ENCODE data around the gene NECTIN1.

The NECTIN1 gene

DNA sequence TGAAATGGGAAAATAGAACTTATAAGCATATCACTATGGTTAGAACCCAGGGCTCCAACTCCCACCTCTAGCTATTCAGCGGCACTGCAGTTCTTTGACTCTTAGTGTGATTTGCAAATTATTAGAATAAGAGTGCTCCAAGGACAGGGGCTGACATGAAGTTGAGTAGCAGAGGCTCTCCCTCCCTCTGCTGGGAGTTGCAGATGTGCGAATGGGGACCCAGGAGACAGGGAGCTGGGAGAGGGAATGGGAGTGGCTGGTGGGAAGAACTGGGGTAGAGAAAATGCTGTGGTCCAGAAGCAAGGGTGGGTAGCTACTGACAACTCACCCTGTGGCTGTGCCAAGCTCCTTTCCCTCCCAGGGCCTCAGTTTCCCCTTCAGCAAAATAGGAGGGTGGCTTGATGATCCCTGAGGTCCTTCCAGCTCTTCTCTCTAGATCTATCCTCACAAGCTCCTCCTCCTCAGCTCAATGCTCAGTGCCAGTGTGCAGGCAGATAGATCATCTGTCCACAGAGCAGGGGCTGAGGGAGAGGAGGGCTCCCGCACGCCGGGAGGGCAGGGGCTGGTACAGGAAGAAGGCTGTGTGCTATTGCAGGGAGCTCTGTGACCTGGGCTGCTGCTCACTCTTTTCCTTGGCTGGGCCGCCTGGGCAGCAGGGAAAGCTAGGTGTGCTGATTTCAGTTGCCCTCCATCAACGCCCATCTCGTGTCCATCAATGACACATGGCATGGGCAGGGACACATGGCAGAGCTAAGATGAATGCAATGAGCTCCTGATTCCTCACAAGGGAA lies 99.0 kb downstream of the NECTIN1 start:
- H3K4me3 ChIP-seq (replicated peaks in 1 of 2; ENCODE audit: low read depth in 2 of 2, low read length in 2 of 2) = no peak overlapping the region
- TF ChIP-seq, protein P1, sequence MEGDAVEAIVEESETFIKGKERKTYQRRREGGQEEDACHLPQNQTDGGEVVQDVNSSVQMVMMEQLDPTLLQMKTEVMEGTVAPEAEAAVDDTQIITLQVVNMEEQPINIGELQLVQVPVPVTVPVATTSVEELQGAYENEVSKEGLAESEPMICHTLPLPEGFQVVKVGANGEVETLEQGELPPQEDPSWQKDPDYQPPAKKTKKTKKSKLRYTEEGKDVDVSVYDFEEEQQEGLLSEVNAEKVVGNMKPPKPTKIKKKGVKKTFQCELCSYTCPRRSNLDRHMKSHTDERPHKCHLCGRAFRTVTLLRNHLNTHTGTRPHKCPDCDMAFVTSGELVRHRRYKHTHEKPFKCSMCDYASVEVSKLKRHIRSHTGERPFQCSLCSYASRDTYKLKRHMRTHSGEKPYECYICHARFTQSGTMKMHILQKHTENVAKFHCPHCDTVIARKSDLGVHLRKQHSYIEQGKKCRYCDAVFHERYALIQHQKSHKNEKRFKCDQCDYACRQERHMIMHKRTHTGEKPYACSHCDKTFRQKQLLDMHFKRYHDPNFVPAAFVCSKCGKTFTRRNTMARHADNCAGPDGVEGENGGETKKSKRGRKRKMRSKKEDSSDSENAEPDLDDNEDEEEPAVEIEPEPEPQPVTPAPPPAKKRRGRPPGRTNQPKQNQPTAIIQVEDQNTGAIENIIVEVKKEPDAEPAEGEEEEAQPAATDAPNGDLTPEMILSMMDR (IDR thresholded peaks at IDR 0.05; ENCODE audit: low read depth, low read length) = no peak
- DNase-seq (ENCODE audit: low read depth in 2 of 2) = no peak

DNA sequence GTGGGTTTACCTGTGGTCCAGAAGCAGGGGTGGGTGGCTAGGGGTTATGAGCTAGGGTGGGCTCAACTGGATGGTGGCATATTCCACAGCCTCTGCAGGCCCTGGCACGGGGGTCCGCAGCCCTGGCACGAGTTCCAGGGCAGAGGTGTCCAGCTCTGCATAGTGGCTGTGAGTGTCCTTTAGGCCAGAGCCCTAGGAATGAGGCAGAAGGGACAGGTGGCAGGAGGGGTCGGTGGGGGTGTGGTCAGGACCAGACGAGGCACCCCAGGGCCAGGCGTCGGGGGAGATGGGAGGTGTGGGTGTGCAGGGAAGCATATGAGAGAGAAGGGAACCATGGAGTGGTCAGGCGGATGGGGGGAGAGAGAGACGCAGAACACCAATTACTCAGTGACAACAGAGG lies 99.9 kb downstream of the NECTIN1 start:
- TF ChIP-seq, protein P1 (IDR thresholded peaks at IDR 0.05; ENCODE audit: low read depth, low read length) = no peak
- no peak for DNase-seq (ENCODE audit: low read depth in 2 of 2)
- H3K4me3 ChIP-seq (replicated peaks in 1 of 2; ENCODE audit: low read depth in 2 of 2, low read length in 2 of 2) = no peak overlapping the region

DNA sequence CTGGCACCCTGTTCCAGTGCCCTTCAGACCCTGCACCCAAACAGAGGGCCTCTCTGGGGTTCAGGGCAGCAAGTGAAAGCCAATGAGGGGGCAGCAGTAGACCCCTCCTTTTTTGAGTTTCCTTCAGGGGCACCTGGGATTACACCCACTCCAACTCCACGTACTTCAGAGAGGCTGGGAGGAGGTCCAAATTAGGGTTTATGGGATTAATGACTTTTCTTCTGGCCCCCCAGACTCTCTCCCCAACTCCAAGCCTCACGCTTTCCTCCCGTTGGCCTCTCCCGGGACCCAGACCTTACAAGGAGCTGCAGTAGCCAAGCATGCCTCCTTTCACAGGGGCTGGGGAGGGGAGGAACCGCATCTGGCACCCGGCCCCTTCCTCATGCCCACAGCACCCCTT lies 101.7 kb downstream of the NECTIN1 start:
- TF ChIP-seq, protein P1 (IDR thresholded peaks at IDR 0.05; ENCODE audit: low read depth, low read length) = no peak
- DNase-seq (ENCODE audit: low read depth in 2 of 2) = no peak

DNA sequence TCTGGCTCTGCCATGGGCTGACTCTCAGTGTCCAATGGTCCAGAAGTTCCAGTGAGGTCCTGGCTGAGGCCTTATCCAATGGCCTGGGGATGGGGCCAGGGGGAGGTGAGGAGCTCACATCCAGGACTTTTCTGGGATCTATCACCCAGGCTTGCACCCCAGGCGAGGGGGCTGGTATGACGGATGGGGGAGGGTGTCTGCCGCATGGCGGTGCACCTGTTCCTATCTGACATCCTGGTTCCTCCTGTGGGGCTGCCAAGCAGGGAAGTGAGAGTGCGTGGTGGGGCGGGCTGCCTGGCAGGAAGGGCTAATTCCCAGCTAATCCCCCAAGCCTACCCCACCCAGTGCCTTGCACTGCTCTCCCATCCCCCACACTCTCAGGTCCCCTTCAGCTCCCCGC lies 102.1 kb downstream of the NECTIN1 start:
- TF ChIP-seq, protein P1 (IDR thresholded peaks at IDR 0.05; ENCODE audit: low read depth, low read length) = no peak
- no peak for DNase-seq (ENCODE audit: low read depth in 2 of 2)

More for the DNA sequence above, 101.7 kb downstream of the NECTIN1 start:
- H3K4me3 ChIP-seq (replicated peaks in 1 of 2; ENCODE audit: low read depth in 2 of 2, low read length in 2 of 2) = no peak overlapping the region

DNA sequence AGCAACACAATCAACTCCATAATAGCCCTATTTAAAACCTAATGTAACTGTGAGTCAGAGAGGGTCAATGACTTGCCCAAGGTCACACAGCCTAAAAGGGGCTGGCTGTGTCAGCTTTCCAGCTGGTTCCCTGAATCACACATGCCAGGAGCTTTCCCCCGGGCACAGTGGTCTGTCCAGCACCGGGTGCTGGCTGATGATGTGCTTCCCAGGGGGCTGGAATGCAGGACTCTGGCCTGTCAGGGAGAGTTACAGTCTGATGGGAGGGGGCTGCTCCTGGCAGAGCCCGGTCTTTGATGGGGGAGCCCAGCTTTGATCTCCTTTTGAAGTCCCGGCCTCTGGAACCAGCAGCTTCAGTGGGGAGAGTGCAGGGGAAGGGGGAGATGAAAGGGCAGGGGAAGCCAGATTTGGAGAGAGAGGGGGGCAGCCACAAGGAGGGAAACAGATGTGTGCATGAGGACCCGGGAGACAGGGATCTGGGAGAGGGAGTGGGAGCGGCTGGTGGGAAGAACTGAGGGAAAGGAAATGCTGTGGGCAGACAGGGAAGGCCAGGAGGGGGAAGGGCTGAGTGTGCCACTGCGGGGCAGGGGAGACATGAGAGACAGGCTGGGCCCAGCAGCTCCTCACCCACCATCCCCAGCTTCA lies 102.7 kb downstream of the NECTIN1 start:
- TF ChIP-seq, protein P1 (IDR thresholded peaks at IDR 0.05; ENCODE audit: low read depth, low read length) = no peak
- no peak for DNase-seq (ENCODE audit: low read depth in 2 of 2)
- no peak overlapping the region for H3K4me3 ChIP-seq (replicated peaks in 1 of 2; ENCODE audit: low read depth in 2 of 2, low read length in 2 of 2)

More for the DNA sequence above, 102.1 kb downstream of the NECTIN1 start:
- no peak overlapping the region for H3K4me3 ChIP-seq (replicated peaks in 1 of 2; ENCODE audit: low read depth in 2 of 2, low read length in 2 of 2)

DNA sequence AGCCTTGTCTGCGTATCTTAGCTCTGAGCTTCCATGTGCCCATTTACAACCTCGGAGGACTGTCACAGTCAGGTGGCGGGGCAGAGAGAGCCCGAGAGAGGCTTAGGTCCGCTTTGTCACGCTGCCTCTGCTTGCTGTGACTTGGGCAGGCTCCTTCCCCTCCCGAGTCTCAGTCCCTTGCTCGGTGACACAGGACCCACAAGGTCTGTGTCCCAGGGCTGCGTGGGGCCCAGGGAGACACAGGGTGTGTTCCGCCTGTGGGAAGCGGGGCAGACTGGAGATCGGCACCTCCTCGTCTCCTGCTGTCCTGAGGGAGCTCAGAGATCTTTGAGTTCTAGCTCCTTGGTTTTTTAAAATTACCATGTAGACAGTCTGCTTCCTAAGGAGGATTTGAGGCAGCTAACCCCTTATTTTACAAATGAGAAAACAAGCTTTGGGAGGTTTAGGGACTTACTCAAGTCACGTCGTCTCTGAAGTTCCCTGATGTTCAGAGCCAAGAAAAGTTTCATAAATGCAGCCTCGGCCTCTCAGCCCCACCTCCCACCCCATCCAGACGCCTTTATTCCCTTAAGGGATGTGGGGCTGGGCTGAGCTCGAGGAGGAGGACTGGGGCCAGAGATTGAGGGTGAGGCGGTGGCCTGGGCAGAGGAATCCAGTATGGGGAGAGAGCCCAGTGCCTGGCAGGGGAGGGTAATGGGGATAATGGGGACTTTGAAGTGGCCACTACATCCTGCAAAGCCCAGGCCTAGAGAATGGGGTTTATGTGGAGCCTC lies 103.6 kb downstream of the NECTIN1 start:
- DNase-seq (ENCODE audit: low read depth in 2 of 2) = peak; percentile 20 to 42
- H3K4me3 ChIP-seq (replicated peaks in 1 of 2; ENCODE audit: low read depth in 2 of 2, low read length in 2 of 2) = no peak overlapping the region
- TF ChIP-seq, protein P1 (IDR thresholded peaks at IDR 0.05; ENCODE audit: low read depth, low read length) = no peak

Measured in cardiac fibroblast (primary cell).